Panc1 (cell line): Measurements from ENCODE around the gene GNRH2. TPM values are rescaled to one million over a fixed set of nuclear protein-coding genes. Genes with fewer than 3 reads are reported as not detected.
A peak's percentile ranks its signal among the peaks of the same experiment; 100 is the strongest.
"Not testable (repeated sequence)": the region's sequence is repeated elsewhere in the genome, so short reads cannot be mapped to it uniquely, and the experiment has no call there.

Experiments used
- ATAC-seq: fragments of 200-7000 bp; cut with Tn5 transposase; 2 replicates; pipeline ENCODE4 v1.9.1; 2020; ENCODE audit warnings: mild to moderate bottlenecking, moderate library complexity
- BruUV-seq: library from RNA; stranded (reverse); fragments of 400-500 nt; replicated peaks from 2 replicates; lab custom pipeline; 2021; lab: Mats Ljungman, UMichigan
- CTCF ChIA-PET: fragments of 300-600 bp; sonication (Branson Sonifier 250); formaldehyde crosslinking; loops from one replicate; lab custom pipeline; 2022; ENCODE audit warnings: antibody characterized with exemption; lab: Charles Lee
- POLR2A ChIA-PET: fragments of 300-600 bp; sonication (Branson Sonifier 250); formaldehyde crosslinking; loops from one replicate; lab custom pipeline; 2022; ENCODE audit warnings: antibody characterized with exemption; lab: Charles Lee
- DNase-seq: peaks from one replicate; pipeline ENCODE4 v3.0.0-alpha.2; 2010; ENCODE audit warnings: low read depth, low spot score
- H3K27ac ChIP-seq: 2 replicates; pipeline ENCODE4 v1.5.1; 2011; ENCODE audit warnings: mild to moderate bottlenecking, low read length, inconsistent platforms
- H3K27me3 ChIP-seq: fragments of 200-500 bp; sonication (Bioruptor generic); 2 replicates; pipeline ENCODE4 v1.6.0; 2014; ENCODE audit warnings: low read length, inconsistent platforms; ENCODE audit not compliant: control insufficient read depth, insufficient read depth
- H3K36me3 ChIP-seq: fragments of 200-500 bp; sonication (Bioruptor generic); 2 replicates; pipeline ENCODE4 v1.5.1; 2014; ENCODE audit warnings: inconsistent platforms, mild to moderate bottlenecking, low read length, moderate library complexity; ENCODE audit not compliant: control insufficient read depth, insufficient read depth
- H3K4me1 ChIP-seq: 2 replicates; pipeline ENCODE4 v1.5.1; 2011; ENCODE audit warnings: inconsistent platforms, mild to moderate bottlenecking, low read length, moderate library complexity; ENCODE audit not compliant: control insufficient read depth, insufficient read depth
- H3K4me3 ChIP-seq, 2 experiments: 2 replicates each; pipeline ENCODE4 v1.5.1; 2011 to 2012; ENCODE audit warnings: low read depth in 2 of 2, low read length in 2 of 2, mild to moderate bottlenecking in 2 of 2, inconsistent platforms in 1 of 2, moderate library complexity in 1 of 2
- H3K9me3 ChIP-seq: fragments of 200-500 bp; sonication (Bioruptor generic); 2 replicates; pipeline ENCODE4 v1.5.1; 2014; ENCODE audit warnings: low read depth, mild to moderate bottlenecking, inconsistent platforms, low read length, moderate library complexity; ENCODE audit not compliant: control insufficient read depth, insufficient read depth
- CTCF ChIP-seq: fragments of 450-650 bp; IDR thresholded peaks from 2 replicates; pipeline ENCODE4 v1.5.1; 2017; ENCODE audit warnings: mild to moderate bottlenecking
- POLR2AphosphoS5 ChIP-seq: IDR thresholded peaks from 2 replicates; pipeline ENCODE4 v1.6.1; 2012; ENCODE audit warnings: mild to moderate bottlenecking, low read depth, low read length, moderate library complexity
- REST ChIP-seq, 2 experiments: IDR thresholded peaks; 2 replicates each; pipeline ENCODE4 v1.6.1; 2011 to 2012; ENCODE audit warnings: low read depth in 2 of 2, control low read depth in 1 of 2, low read length in 1 of 2, mild to moderate bottlenecking in 1 of 2, moderate library complexity in 1 of 2; ENCODE audit not compliant: insufficient read depth in 1 of 2
- SIN3A ChIP-seq: IDR thresholded peaks from 2 replicates; pipeline ENCODE4 v1.6.1; 2012; ENCODE audit warnings: low read depth, mild to moderate bottlenecking, low read length, moderate library complexity, borderline replicate concordance; ENCODE audit not compliant: insufficient read depth
- TCF7L2 ChIP-seq: IDR thresholded peaks from 2 replicates; pipeline ENCODE4 v1.6.1; 2011; ENCODE audit warnings: mild to moderate bottlenecking, low read depth, low read length, inconsistent platforms
- in situ Hi-C: cut with HindIII; loops from 2 replicates; pipeline ENCODE4 v1.10.0; 2016; ENCODE audit warnings: low sequenced_read_pairs, low pct_unique_long_range_greater_than_20kb
- intact Hi-C: fragments of 100-400 bp; cut with micrococcal nuclease; formaldehyde crosslinking; loops from one replicate; pipeline ENCODE4 v1.10.0; 2022; ENCODE audit not compliant: unreplicated experiment
- total RNA-seq: library from RNA; stranded (reverse); gene quantifications from one replicate; pipeline ENCODE4 v1.2.1, GENCODE V29; 2021; ENCODE audit not compliant: unreplicated experiment

GNRH2 gene
- total RNA-seq, 1 experiment from 2014 or later: 0.49 TPM

GRCh38 chr20:3075315-3075714, 31.9 kb downstream of the GNRH2 start:
- in situ Hi-C loops, CTCF ChIA-PET, intact Hi-C loops: not testable (repeated sequence)

GRCh38 chr20:3077618-3078134, 34.3 kb downstream of the GNRH2 start:
- DNase-seq (no peak), ATAC-seq (no peak)
- TF ChIP-seq POLR2AphosphoS5 (no peak), CTCF (no peak)
- BruUV-seq: no TSS peak
- Histone ChIP-seq H3K9me3 (no peaks in the 10 kb centered on the region), H3K4me1 (peaks cover 16% of the 10 kb centered on the region), H3K4me3 (no peak overlapping the region), H3K36me3 (no peaks in the 10 kb centered on the region), H3K27ac (no peak overlapping the region), H3K27me3 (no peaks in the 10 kb centered on the region)
- ChIA-PET CTCF (interaction anchor here (0.6 kb wide), 1 partner anchor 24 kb away, joined by 3 read pairs; no protein-coding TSS in a partner anchor), POLR2A (no interaction called here)
- in situ Hi-C loops: no loop called here
- intact Hi-C loops: no loop called here

More at GRCh38 chr20:3075315-3075714, 31.9 kb downstream of the GNRH2 start:
- DNase-seq, BruUV-seq, H3K36me3 ChIP-seq, H3K4me3 ChIP-seq, ATAC-seq, H3K27me3 ChIP-seq, H3K9me3 ChIP-seq, H3K4me1 ChIP-seq, POLR2A ChIA-PET, H3K27ac ChIP-seq: not testable (repeated sequence)

GRCh38 chr20:3080939-3081388, 37.5 kb downstream of the GNRH2 start:
- no TSS peak for BruUV-seq
- Histone ChIP-seq H3K36me3 (no peaks in the 10 kb centered on the region), H3K27ac (no peak overlapping the region), H3K9me3 (no peaks in the 10 kb centered on the region), H3K4me3 (no peak overlapping the region), H3K27me3 (no peaks in the 10 kb centered on the region), H3K4me1 (peaks cover 16% of the 10 kb centered on the region)
- POLR2A ChIA-PET: no interaction called here
- no peak for DNase-seq
- intact Hi-C loops (no loop called here), in situ Hi-C loops (no loop called here)
- TF ChIP-seq TCF7L2: no peak
- TF ChIP-seq REST (IDR thresholded peaks at IDR 0.05; ENCODE audit: insufficient read depth in 1 of 2, low read depth in 2 of 2, low read length in 1 of 2): no peak
- no peak; the same call in 1 of the 2 replicates for TF ChIP-seq POLR2AphosphoS5
- TF ChIP-seq CTCF: no peak
- TF ChIP-seq SIN3A: no peak
- CTCF ChIA-PET: no interaction called here
- ATAC-seq: peak; percentile 88
